AG04450 (cell line): ENCODE measurements around the gene KLK12. TPM values are rescaled to one million over a fixed set of nuclear protein-coding genes. Genes with fewer than 3 reads are reported as not detected.

ENCODE experiments used
- CTCF ChIA-PET: fragments of 300-600, 350-600 bp; formaldehyde crosslinking; extraction: SDS; loops from one replicate; lab custom pipeline; 2022; ENCODE audit warnings: antibody characterized with exemption, inconsistent platforms; lab: Charles Lee
- POLR2A ChIA-PET: fragments of 350-600 bp; formaldehyde crosslinking; extraction: SDS; loops from one replicate; lab custom pipeline; 2021; ENCODE audit warnings: antibody characterized with exemption, inconsistent platforms; lab: Yijun Ruan, JAX
- DNase-seq: peaks from one replicate; pipeline ENCODE4 v3.0.0-alpha.2; 2011; ENCODE audit warnings: low read depth, low spot score
- H3K27ac ChIP-seq: one replicate; pipeline ENCODE4 v1.5.1; 2012; ENCODE audit warnings: low read depth, low read length, control low read depth
- H3K27me3 ChIP-seq: one replicate; pipeline ENCODE4 v1.6.0; 2012; ENCODE audit warnings: low read length; ENCODE audit not compliant: control insufficient read depth, insufficient read depth
- H3K4me3 ChIP-seq: 2 replicates; pipeline ENCODE4 v1.5.1; 2011; ENCODE audit warnings: mild to moderate bottlenecking, low read depth, low read length, control low read depth
- H3K9me3 ChIP-seq: 2 replicates; pipeline ENCODE4 v1.5.1; 2012; ENCODE audit warnings: low read length; ENCODE audit not compliant: control insufficient read depth, insufficient read depth
- CTCF ChIP-seq: IDR thresholded peaks from 2 replicates; pipeline ENCODE4 v1.5.1; 2011; ENCODE audit warnings: low read depth, low read length, control low read depth, inconsistent platforms
- polyA plus RNA-seq: library from polyadenylated mRNA; depleted of rRNA; stranded (reverse); fragments of >200 nt; gene quantifications from 2 replicates; pipeline ENCODE4 v1.2.3, GENCODE V29; 2011

KLK12 gene
- polyA plus RNA-seq, 1 experiment: not detected

GRCh38 chr19:51025401-51025800, 9.4 kb downstream of the KLK12 start:
- CTCF ChIA-PET: no interaction called here

GRCh38 chr19:51024924-51025323, 9.9 kb downstream of the KLK12 start:
- Histone ChIP-seq H3K27me3 (peaks cover 5% of the 10 kb centered on the region), H3K9me3 (no peaks in the 10 kb centered on the region; the same call in 1 of the 2 replicates), H3K27ac (no peak overlapping the region), H3K4me3 (no peak overlapping the region)
- POLR2A ChIA-PET: no interaction called here
- no peak for TF ChIP-seq CTCF
- no peak for DNase-seq
- CTCF ChIA-PET: no interaction called here

More at GRCh38 chr19:51025401-51025800, 9.4 kb downstream of the KLK12 start:
- no peak overlapping the region for H3K27ac ChIP-seq
- no peak overlapping the region for H3K4me3 ChIP-seq
- DNase-seq: no peak
- TF ChIP-seq CTCF: no peak
- peaks cover 1% of the 10 kb centered on the region for H3K27me3 ChIP-seq
- POLR2A ChIA-PET: no interaction called here
- no peaks in the 10 kb centered on the region; the same call in 1 of the 2 replicates for H3K9me3 ChIP-seq

GRCh38 chr19:51023946-51024345, 10.9 kb downstream of the KLK12 start:
- ChIA-PET POLR2A (no interaction called here), CTCF (no interaction called here)
- TF ChIP-seq CTCF: no peak
- Histone ChIP-seq H3K4me3 (no peak overlapping the region), H3K27ac (no peak overlapping the region), H3K27me3 (peaks cover 11% of the 10 kb centered on the region), H3K9me3 (no peaks in the 10 kb centered on the region; the same call in 1 of the 2 replicates)
- no peak for DNase-seq

- Histone ChIP-seq H3K27ac (no peak overlapping the region), H3K4me3 (no peak overlapping the region), H3K27me3 (peaks cover 17% of the 10 kb centered on the region), H3K9me3 (no peaks in the 10 kb centered on the region; the same call in 1 of the 2 replicates)
- ChIA-PET POLR2A (no interaction called here), CTCF (interaction anchor here (0.7 to 1.7 kb wide), 3 partner anchors 72 to 154 kb away, joined by 3 to 4 read pairs (median 4); no protein-coding TSS in a partner anchor)
- TF ChIP-seq CTCF: no peak
- DNase-seq: no peak
These were observed 12.3 kb downstream of the KLK12 start for GRCh38 chr19:51022526-51022925.

GRCh38 chr19:51020988-51021651, 13.7 kb downstream of the KLK12 start:
- Histone ChIP-seq H3K4me3 (no peak overlapping the region), H3K9me3 (no peaks in the 10 kb centered on the region; the same call in 1 of the 2 replicates), H3K27ac (no peak overlapping the region), H3K27me3 (peaks cover 26% of the 10 kb centered on the region)
- POLR2A ChIA-PET: interaction anchor here (0.7 kb wide), 1 partner anchor 788 kb away, joined by 6 read pairs; no protein-coding TSS in a partner anchor
- DNase-seq: peak; percentile 7
- peak; percentile 73 for TF ChIP-seq CTCF
- CTCF ChIA-PET: interaction anchor here (0.5 to 2.4 kb wide), 30 partner anchors 10 to 636 kb away, joined by 3 to 34 read pairs (median 4); no protein-coding TSS in a partner anchor
